GM12891 (cell line): ENCODE data around the gene MYL6.

Experiments
- PAX5 ChIP-seq: IDR thresholded peaks from 2 replicates; pipeline ENCODE4 v1.6.1; 2011; ENCODE audit warnings: low read length, moderate library complexity, mild to moderate bottlenecking; ENCODE audit not compliant: insufficient read depth, severe bottlenecking
- POLR2A ChIP-seq: IDR thresholded peaks from 2 replicates; pipeline ENCODE4 v1.6.1; 2011; ENCODE audit warnings: low read depth, low read length, control low read depth
- POLR2AphosphoS5 ChIP-seq: IDR thresholded peaks from 2 replicates; pipeline ENCODE4 v1.6.1; 2011; ENCODE audit warnings: low read depth, low read length, control low read depth
- SPI1 ChIP-seq: IDR thresholded peaks from 2 replicates; pipeline ENCODE4 v1.6.1; 2011; ENCODE audit warnings: low read depth, low read length, control low read depth
- TAF1 ChIP-seq: IDR thresholded peaks from 2 replicates; pipeline ENCODE4 v1.6.1; 2011; ENCODE audit warnings: low read depth, low read length, control low read depth

DNA sequence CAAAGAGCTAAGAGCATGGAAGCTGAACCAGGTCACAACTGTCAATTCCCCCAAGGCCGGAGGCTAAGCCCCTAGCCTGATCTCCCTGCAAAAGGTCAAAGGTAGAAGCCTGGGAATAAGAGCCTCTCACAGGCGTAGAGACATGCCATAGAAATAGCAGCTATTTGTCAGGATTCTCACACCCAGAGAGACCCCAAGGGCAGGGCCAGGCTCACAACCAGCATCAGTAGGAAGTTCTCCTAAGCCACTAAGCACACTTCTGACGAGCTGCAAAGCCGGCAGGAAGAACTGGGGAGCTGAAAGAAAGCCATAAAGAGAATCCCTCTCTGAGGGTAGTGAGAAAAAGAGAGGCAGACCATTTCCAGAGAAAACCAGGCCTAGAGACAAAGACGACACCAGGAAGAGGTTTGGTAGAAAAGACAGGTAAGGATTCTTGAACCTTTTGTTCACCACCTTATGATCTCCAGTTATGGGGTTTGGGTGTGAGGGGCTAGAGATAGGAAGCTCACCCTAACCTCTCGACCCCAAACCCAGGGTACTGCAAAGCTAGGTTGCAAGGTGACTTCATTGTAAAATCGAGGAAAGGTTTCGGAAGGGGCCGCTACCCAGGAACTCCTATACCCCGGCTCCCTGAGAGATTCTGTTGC, 30.1 kb downstream of the MYL6 start:
- TF ChIP-seq PAX5 (no peak), POLR2A (no peak), TAF1 (no peak), SPI1 (no peak), POLR2AphosphoS5 (no peak)
